ENCODE results near the gene RNF152.

RNF152 gene

GRCh38 chr18:61847164-61847791 lies 45.5 kb downstream of the RNF152 start:
- Histone ChIP-seq H3K4me3 (replicated peaks; ENCODE audit: low read depth, low read length) (no peak overlapping the region), H3K36me3 (ENCODE audit: control insufficient read depth, insufficient read depth, low read length) (no peaks in the 10 kb centered on the region), H3K27me3 (replicated peaks; ENCODE audit: control insufficient read depth, insufficient read depth, low read length) (no peaks in the 10 kb centered on the region; the same call in 1 of the 2 replicates)
- DNase-seq (ENCODE audit: extremely low read depth, insufficient read length): no peak
- TF ChIP-seq, protein P1, sequence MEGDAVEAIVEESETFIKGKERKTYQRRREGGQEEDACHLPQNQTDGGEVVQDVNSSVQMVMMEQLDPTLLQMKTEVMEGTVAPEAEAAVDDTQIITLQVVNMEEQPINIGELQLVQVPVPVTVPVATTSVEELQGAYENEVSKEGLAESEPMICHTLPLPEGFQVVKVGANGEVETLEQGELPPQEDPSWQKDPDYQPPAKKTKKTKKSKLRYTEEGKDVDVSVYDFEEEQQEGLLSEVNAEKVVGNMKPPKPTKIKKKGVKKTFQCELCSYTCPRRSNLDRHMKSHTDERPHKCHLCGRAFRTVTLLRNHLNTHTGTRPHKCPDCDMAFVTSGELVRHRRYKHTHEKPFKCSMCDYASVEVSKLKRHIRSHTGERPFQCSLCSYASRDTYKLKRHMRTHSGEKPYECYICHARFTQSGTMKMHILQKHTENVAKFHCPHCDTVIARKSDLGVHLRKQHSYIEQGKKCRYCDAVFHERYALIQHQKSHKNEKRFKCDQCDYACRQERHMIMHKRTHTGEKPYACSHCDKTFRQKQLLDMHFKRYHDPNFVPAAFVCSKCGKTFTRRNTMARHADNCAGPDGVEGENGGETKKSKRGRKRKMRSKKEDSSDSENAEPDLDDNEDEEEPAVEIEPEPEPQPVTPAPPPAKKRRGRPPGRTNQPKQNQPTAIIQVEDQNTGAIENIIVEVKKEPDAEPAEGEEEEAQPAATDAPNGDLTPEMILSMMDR (IDR thresholded peaks at IDR 0.05; ENCODE audit: insufficient read depth, low read length, poor library complexity, severe bottlenecking): no peak

DNA sequence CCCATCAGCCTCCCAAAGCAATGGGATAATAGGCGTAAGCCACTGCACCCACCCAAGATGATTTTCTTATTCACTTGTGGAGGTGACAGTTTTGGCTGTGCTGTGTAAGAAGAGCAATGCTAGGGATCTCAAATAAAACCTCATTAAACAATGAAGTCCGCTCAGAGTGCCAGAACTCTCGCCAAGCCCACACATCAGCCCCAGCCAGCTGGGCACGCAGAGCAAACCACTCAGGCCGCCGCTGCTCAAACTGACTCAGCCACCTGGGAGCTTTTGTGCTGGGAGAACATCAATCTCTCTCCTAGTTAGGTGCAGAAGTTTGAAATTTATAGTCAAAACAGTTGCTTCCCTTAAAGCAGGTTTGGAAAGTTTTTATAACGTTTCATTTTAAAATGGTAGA lies 47.6 kb downstream of the RNF152 start:
- TF ChIP-seq, protein P1 (IDR thresholded peaks at IDR 0.05; ENCODE audit: insufficient read depth, low read length, poor library complexity, severe bottlenecking): no peak
- no peak overlapping the region for H3K4me3 ChIP-seq (replicated peaks; ENCODE audit: low read depth, low read length)
- H3K27me3 ChIP-seq (replicated peaks; ENCODE audit: control insufficient read depth, insufficient read depth, low read length): no peaks in the 10 kb centered on the region; the same call in 1 of the 2 replicates
- DNase-seq (ENCODE audit: extremely low read depth, insufficient read length): no peak
- no peaks in the 10 kb centered on the region for H3K36me3 ChIP-seq (ENCODE audit: control insufficient read depth, insufficient read depth, low read length)

GRCh38 chr18:61844726-61845125 lies 48.1 kb downstream of the RNF152 start:
- Histone ChIP-seq H3K27me3 (replicated peaks; ENCODE audit: control insufficient read depth, insufficient read depth, low read length) (no peaks in the 10 kb centered on the region; the same call in 1 of the 2 replicates), H3K4me3 (replicated peaks; ENCODE audit: low read depth, low read length) (no peak overlapping the region), H3K36me3 (ENCODE audit: control insufficient read depth, insufficient read depth, low read length) (no peaks in the 10 kb centered on the region)
- DNase-seq (ENCODE audit: extremely low read depth, insufficient read length): no peak
- TF ChIP-seq, protein P1 (IDR thresholded peaks at IDR 0.05; ENCODE audit: insufficient read depth, low read length, poor library complexity, severe bottlenecking): no peak

DNA sequence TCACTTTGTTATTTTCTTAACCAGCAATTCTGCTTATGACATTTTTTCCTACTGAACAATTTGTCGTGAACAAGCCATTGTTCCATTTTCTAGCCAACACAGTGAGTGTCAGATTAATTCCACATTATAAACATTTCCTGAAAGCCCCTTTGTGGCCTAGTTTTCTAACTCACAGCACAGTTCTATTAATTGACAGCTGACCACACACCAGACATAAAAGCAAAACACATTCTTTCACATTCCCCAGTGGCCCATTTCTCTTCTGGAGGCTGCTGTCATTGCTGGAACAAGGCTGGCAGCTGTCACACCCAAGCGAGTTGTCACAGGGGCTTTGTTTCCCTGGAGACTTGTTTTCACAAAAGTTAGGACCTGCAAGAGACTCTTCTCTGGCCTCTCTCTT lies 50.7 kb downstream of the RNF152 start:
- TF ChIP-seq, protein P1 (IDR thresholded peaks at IDR 0.05; ENCODE audit: insufficient read depth, low read length, poor library complexity, severe bottlenecking): no peak
- Histone ChIP-seq H3K4me3 (replicated peaks; ENCODE audit: low read depth, low read length) (no peak overlapping the region), H3K36me3 (ENCODE audit: control insufficient read depth, insufficient read depth, low read length) (no peaks in the 10 kb centered on the region), H3K27me3 (replicated peaks; ENCODE audit: control insufficient read depth, insufficient read depth, low read length) (peaks cover 2% of the 10 kb centered on the region; the same call in 1 of the 2 replicates)
- no peak for DNase-seq (ENCODE audit: extremely low read depth, insufficient read length)

- Histone ChIP-seq H3K4me3 (replicated peaks; ENCODE audit: low read depth, low read length) (no peak overlapping the region), H3K27me3 (replicated peaks; ENCODE audit: control insufficient read depth, insufficient read depth, low read length) (peaks cover 2% of the 10 kb centered on the region; the same call in 1 of the 2 replicates), H3K36me3 (ENCODE audit: control insufficient read depth, insufficient read depth, low read length) (no peaks in the 10 kb centered on the region)
- no peak for DNase-seq (ENCODE audit: extremely low read depth, insufficient read length)
- TF ChIP-seq, protein P1 (IDR thresholded peaks at IDR 0.05; ENCODE audit: insufficient read depth, low read length, poor library complexity, severe bottlenecking): no peak
Observed at GRCh38 chr18:61841706-61842105, 51.1 kb downstream of the RNF152 start.

Measured in GM06990 (cell line).